Rectal smooth muscle tissue (tissue), 1 donor: ENCODE measurements around the gene SP140.
"Not testable (repeated sequence)": the region's sequence is repeated elsewhere in the genome, so short reads cannot be mapped to it uniquely, and the experiment has no call there.

Source experiments
- H3K27ac ChIP-seq: one replicate; pipeline ENCODE4 v1.7.0; 2013; ENCODE audit warnings: low read depth, low read length, inconsistent platforms
- H3K27me3 ChIP-seq: one replicate; pipeline ENCODE4 v1.7.0; 2013; ENCODE audit warnings: low read length; ENCODE audit not compliant: control insufficient read depth, insufficient read depth
- H3K36me3 ChIP-seq: one replicate; pipeline ENCODE4 v1.7.0; 2013; ENCODE audit warnings: low read length; ENCODE audit not compliant: control insufficient read depth, insufficient read depth
- H3K4me1 ChIP-seq: one replicate; pipeline ENCODE4 v1.7.0; 2013; ENCODE audit warnings: low read length; ENCODE audit not compliant: control insufficient read depth, insufficient read depth
- H3K4me3 ChIP-seq: one replicate; pipeline ENCODE4 v1.7.0; 2013; ENCODE audit warnings: low read length
- H3K9ac ChIP-seq: one replicate; pipeline ENCODE4 v1.7.0; 2013; ENCODE audit warnings: low read length

Gene SP140

GRCh38 chr2:230324503-230324902 is 99.0 kb downstream of the SP140 start:
- Histone ChIP-seq H3K9ac (no peak overlapping the region), H3K4me1 (no peaks in the 10 kb centered on the region), H3K4me3 (no peak overlapping the region), H3K27ac (no peak overlapping the region), H3K27me3 (no peaks in the 10 kb centered on the region), H3K36me3 (no peaks in the 10 kb centered on the region)

- H3K27ac ChIP-seq, result no peak overlapping the region
- H3K36me3 ChIP-seq, result no peaks in the 10 kb centered on the region
- no peaks in the 10 kb centered on the region for H3K4me1 ChIP-seq
- no peaks in the 10 kb centered on the region for H3K27me3 ChIP-seq
- no peak overlapping the region for H3K9ac ChIP-seq
- no peak overlapping the region for H3K4me3 ChIP-seq
These were observed 100.0 kb downstream of the SP140 start for GRCh38 chr2:230325316-230326243.

- H3K36me3 ChIP-seq, result no peaks in the 10 kb centered on the region
- no peaks in the 10 kb centered on the region for H3K4me1 ChIP-seq
- H3K9ac ChIP-seq, result peak within 1 kb of the TSS; percentile 1
- H3K4me3 ChIP-seq, result peak within 1 kb of the TSS; percentile 73
- H3K27ac ChIP-seq, result peak within 1 kb of the TSS; percentile 16
- H3K27me3 ChIP-seq, result no peaks in the 10 kb centered on the region
These were observed 101.2 kb downstream of the SP140 start, which contains the start of gene SP140L for GRCh38 chr2:230326453-230327417. Gene SP140L (plus strand): TSS chr2:230327193. CDS start chr2:230327270, 77 bp downstream.

GRCh38 chr2:230327418-230328154 is 102.0 kb downstream of the SP140 start:
- H3K4me3 ChIP-seq, result peak overlapping the region; percentile 73
- no peaks in the 10 kb centered on the region for H3K27me3 ChIP-seq
- H3K4me1 ChIP-seq, result no peaks in the 10 kb centered on the region
- peak overlapping the region; percentile 2 for H3K27ac ChIP-seq
- H3K36me3 ChIP-seq, result no peaks in the 10 kb centered on the region
- no peak overlapping the region for H3K9ac ChIP-seq

- no peaks in the 10 kb centered on the region for H3K36me3 ChIP-seq
- H3K27ac ChIP-seq, result no peak overlapping the region
- no peak overlapping the region for H3K4me3 ChIP-seq
- no peak overlapping the region for H3K9ac ChIP-seq
- no peaks in the 10 kb centered on the region for H3K27me3 ChIP-seq
- H3K4me1 ChIP-seq, result no peaks in the 10 kb centered on the region
These were observed 102.6 kb downstream of the SP140 start for GRCh38 chr2:230328155-230328458.

- Histone ChIP-seq H3K9ac (no peak overlapping the region), H3K4me3 (no peak overlapping the region), H3K27ac (no peak overlapping the region), H3K4me1 (no peaks in the 10 kb centered on the region), H3K27me3 (no peaks in the 10 kb centered on the region), H3K36me3 (no peaks in the 10 kb centered on the region)
These were observed 104.5 kb downstream of the SP140 start for GRCh38 chr2:230329946-230330605.

- no peak overlapping the region for H3K9ac ChIP-seq
- H3K36me3 ChIP-seq, result no peaks in the 10 kb centered on the region
- H3K4me1 ChIP-seq, result no peaks in the 10 kb centered on the region
- H3K4me3 ChIP-seq, result no peak overlapping the region
- H3K27me3 ChIP-seq, result no peaks in the 10 kb centered on the region
- no peak overlapping the region for H3K27ac ChIP-seq
These were observed 105.2 kb downstream of the SP140 start for GRCh38 chr2:230330725-230331124.

- Histone ChIP-seq H3K4me1 (no peaks in the 10 kb centered on the region), H3K27me3 (no peaks in the 10 kb centered on the region), H3K36me3 (no peaks in the 10 kb centered on the region), H3K9ac (no peak overlapping the region), H3K4me3 (no peak overlapping the region), H3K27ac (no peak overlapping the region)
These were observed 109.9 kb downstream of the SP140 start for GRCh38 chr2:230335461-230335863.

- no peak overlapping the region for H3K27ac ChIP-seq
- H3K4me3 ChIP-seq, result no peak overlapping the region
- no peak overlapping the region for H3K9ac ChIP-seq
- no peaks in the 10 kb centered on the region for H3K36me3 ChIP-seq
- H3K4me1 ChIP-seq, result no peaks in the 10 kb centered on the region
- no peaks in the 10 kb centered on the region for H3K27me3 ChIP-seq
These were observed 110.4 kb downstream of the SP140 start for GRCh38 chr2:230335864-230336506.

- not testable (repeated sequence) for H3K4me3 ChIP-seq, H3K36me3 ChIP-seq, H3K27me3 ChIP-seq, H3K27ac ChIP-seq, H3K9ac ChIP-seq, H3K4me1 ChIP-seq
These were observed 116.5 kb downstream of the SP140 start for GRCh38 chr2:230341936-230342528.

- H3K4me1 ChIP-seq, H3K9ac ChIP-seq, H3K27me3 ChIP-seq, H3K4me3 ChIP-seq, H3K27ac ChIP-seq, H3K36me3 ChIP-seq: not testable (repeated sequence)
These were observed 117.6 kb downstream of the SP140 start for GRCh38 chr2:230343041-230343624.
